Measurements from ENCODE around the gene NOL9. TPM values are rescaled to one million over a fixed set of nuclear protein-coding genes. Genes with fewer than 3 reads are reported as not detected.

NOL9 gene
- total and polyA plus RNA-seq, 9 of the 15 experiments (the other 6 are each of a cell fraction or from before 2014, with no cell fraction given): 5.6 to 76.5 (median 47.3) TPM

DNA sequence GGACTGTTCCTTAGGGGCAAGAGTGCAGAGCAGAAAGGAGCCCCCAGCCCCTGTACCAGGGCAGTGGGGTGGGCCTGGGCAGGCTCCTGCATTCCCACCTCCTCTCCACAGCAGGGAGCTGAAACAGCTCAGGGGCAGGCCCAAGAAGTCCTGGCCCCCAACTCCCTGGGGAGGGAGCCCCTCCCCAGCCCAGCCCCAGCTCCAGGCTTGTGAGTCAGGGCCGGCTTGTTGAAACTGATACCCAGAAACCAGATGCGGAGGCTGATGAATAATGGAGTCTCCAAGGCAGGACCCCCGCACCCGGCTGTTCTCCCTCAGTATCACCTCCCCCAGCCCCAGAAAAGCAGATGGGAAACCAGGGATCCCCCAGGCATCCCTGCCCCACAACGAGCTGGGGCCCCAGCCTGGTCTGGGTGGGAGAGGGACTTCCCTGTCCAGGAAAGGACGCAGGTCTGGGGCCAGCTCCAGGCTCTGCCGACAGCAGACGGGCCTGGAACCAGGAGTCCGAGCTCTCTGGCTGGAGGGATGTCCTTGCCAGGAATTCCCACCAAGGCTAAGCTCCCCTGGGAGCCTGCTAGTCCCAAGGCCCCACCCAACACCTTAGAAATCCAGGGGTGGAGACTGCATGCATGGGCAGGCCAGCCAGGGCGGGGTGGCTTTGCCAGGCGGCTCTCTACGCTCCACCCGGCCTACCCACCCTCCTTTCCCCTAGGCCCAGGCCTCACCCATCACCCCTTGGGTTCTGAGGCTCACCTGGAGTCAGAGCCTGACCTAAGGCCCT lies 65.5 kb downstream of the NOL9 start (continued):
- TF ChIP-seq, protein P1, sequence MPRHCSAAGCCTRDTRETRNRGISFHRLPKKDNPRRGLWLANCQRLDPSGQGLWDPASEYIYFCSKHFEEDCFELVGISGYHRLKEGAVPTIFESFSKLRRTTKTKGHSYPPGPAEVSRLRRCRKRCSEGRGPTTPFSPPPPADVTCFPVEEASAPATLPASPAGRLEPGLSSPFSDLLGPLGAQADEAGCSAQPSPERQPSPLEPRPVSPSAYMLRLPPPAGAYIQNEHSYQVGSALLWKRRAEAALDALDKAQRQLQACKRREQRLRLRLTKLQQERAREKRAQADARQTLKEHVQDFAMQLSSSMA (CRISPR knock-in tag; IDR thresholded peaks at IDR 0.05): no peak
- TF ChIP-seq ZNF644 (tag; IDR thresholded peaks at IDR 0.05; ENCODE audit: low read depth) (no peak), SNIP1 (IDR thresholded peaks at IDR 0.05; ENCODE audit: low read depth) (no peak)
- TF ChIP-seq, protein P2, sequence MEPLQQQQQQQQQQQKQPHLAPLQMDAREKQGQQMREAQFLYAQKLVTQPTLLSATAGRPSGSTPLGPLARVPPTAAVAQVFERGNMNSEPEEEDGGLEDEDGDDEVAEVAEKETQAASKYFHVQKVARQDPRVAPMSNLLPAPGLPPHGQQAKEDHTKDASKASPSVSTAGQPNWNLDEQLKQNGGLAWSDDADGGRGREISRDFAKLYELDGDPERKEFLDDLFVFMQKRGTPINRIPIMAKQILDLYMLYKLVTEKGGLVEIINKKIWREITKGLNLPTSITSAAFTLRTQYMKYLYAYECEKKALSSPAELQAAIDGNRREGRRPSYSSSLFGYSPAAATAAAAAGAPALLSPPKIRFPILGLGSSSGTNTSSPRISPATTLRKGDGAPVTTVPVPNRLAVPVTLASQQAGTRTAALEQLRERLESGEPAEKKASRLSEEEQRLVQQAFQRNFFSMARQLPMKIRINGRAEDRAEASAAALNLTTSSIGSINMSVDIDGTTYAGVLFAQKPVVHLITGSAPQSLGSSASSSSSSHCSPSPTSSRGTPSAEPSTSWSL (CRISPR knock-in tag; IDR thresholded peaks at IDR 0.05; ENCODE audit: borderline replicate concordance): no peak

DNA sequence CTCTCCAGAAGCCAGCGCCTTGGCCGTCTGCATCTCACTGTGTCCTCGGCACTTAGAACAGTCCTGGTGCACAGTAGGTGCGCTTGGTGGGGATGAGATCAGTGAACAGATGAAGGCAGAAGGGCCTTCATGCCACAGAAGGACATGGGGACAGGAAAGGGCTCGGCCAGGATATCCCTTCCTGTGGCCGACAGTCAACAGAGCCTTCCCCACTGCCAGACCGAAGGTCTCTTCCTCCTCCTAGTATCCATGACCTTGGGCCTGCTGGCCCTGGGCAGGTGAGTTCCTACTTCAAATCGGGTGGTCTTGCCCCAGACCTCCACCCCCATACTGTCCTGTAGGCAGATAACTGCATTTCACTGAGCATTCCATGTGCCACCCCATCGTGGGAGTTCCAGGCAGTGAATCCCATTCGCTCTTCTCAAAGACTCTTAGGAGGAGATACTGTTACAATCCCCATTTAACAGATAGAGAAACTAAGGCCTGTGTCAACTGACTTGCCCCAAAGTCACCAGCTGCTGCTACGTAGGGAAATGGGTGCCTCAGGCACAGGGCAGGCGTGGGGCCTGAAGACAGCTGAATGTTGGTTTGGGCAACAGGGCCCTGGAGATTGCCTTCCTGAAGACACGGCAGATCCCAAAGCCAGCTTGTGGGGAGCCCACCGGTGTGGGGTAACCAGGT lies 66.4 kb downstream of the NOL9 start:
- no TSS peak for BruUV-seq (replicated peaks)
- 24% methylated on average over 14 of the region's 14 CpGs for WGBS (ENCODE audit: insufficient coverage, low coverage, missing lambda C conversion rate)
- H3K79me2 ChIP-seq (ENCODE audit: control insufficient read depth, insufficient read depth, low read length): no peaks in the 10 kb centered on the region
- no peak overlapping the region for H3K4me3 ChIP-seq
- no peaks in the 10 kb centered on the region for H3K9me3 ChIP-seq (replicated peaks; ENCODE audit: control insufficient read depth, insufficient read depth, low read depth, low read length)
- no peak for ATAC-seq
- H4K20me1 ChIP-seq (replicated peaks; ENCODE audit: control insufficient read depth, insufficient read depth, low read length): peaks cover 26% of the 10 kb centered on the region
- no peak overlapping the region for H3K9ac ChIP-seq (ENCODE audit: insufficient read depth in 1 of 2, low read depth in 2 of 2, low read length in 2 of 2)
- in situ Hi-C loops (cut with MboI): loop anchor here (25.0 kb wide), 1 partner anchor 724 kb away; no protein-coding TSS in a partner anchor
- H3K4me2 ChIP-seq (ENCODE audit: insufficient read depth, low read length): no peak overlapping the region
- H3K27ac ChIP-seq (ENCODE audit: extremely low read depth, low read depth, low read length): no peak overlapping the region
- H3K27me3 ChIP-seq (ENCODE audit: control insufficient read depth in 2 of 2, insufficient read depth in 2 of 2, low read length in 2 of 2): peaks cover 35 to 78% of the 10 kb centered on the region in 2 experiments
- peaks cover 4 to 46% of the 10 kb centered on the region in 2 experiments; a peak in 2 of 5 replicates for H3K4me1 ChIP-seq (replicated peaks in 1 of 2; ENCODE audit: control insufficient read depth in 2 of 2, insufficient read depth in 2 of 2, low read length in 2 of 2)
- intact Hi-C loops (cut with micrococcal nuclease): loop anchor here (2.0 to 5.0 kb wide), 3 partner anchors 15 to 86 kb away; partner anchors contain the start of genes NOL9 and TAS1R1
- H3K9me1 ChIP-seq (ENCODE audit: control insufficient read depth, insufficient read depth, low read length): peaks cover 4% of the 10 kb centered on the region
- DNase-seq (ENCODE audit: extremely low read depth in 1 of 4, low spot score in 3 of 4): no peak
- FAIRE-seq: no peak
- no peaks in the 10 kb centered on the region for H3K36me3 ChIP-seq (ENCODE audit: control insufficient read depth, insufficient read depth, low read length)
- ChIA-PET POLR2A (interaction anchor here (0.6 to 0.9 kb wide), 3 partner anchors 12 to 262 kb away, joined by 3 to 4 read pairs (median 3); no protein-coding TSS in a partner anchor), CTCF (ENCODE audit: low intra/inter-chr PET ratio) (interaction anchor here (2.1 to 2.9 kb wide), 2 partner anchors 83 to 158 kb away, joined by 9 to 31 read pairs; no protein-coding TSS in a partner anchor)
- H2AFZ ChIP-seq (ENCODE audit: low read depth, low read length): no peak overlapping the region
- no peak for TF ChIP-seq STAT5A (IDR thresholded peaks at IDR 0.05; ENCODE audit: borderline replicate concordance, low read length)
- TF ChIP-seq BCOR (IDR thresholded peaks at IDR 0.05): peak; percentile 54
- TF ChIP-seq KDM1A (IDR thresholded peaks at IDR 0.05): peak in 1 of 2 experiments; percentile 23; a peak in 1 of 4 replicates
- TF ChIP-seq ZKSCAN1 (IDR thresholded peaks at IDR 0.05; ENCODE audit: low read depth, low read length): peak; percentile 85
- TF ChIP-seq, protein P2 (CRISPR knock-in tag; IDR thresholded peaks at IDR 0.05; ENCODE audit: borderline replicate concordance): no peak
- TF ChIP-seq NUFIP1 (IDR thresholded peaks at IDR 0.05; ENCODE audit: partially characterized antibody): no peak
- TF ChIP-seq, protein P3, sequence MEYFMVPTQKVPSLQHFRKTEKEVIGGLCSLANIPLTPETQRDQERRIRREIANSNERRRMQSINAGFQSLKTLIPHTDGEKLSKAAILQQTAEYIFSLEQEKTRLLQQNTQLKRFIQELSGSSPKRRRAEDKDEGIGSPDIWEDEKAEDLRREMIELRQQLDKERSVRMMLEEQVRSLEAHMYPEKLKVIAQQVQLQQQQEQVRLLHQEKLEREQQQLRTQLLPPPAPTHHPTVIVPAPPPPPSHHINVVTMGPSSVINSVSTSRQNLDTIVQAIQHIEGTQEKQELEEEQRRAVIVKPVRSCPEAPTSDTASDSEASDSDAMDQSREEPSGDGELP (CRISPR knock-in tag; IDR thresholded peaks at IDR 0.05; ENCODE audit: borderline replicate concordance): 0 out of 2 replicates have a peak, but pooled peaks have one; percentile 18
- peak; percentile 66 for TF ChIP-seq RBM25 (IDR thresholded peaks at IDR 0.05; ENCODE audit: low read depth, low read length, severe bottlenecking)
- no peak for TF ChIP-seq RBM14 (IDR thresholded peaks at IDR 0.05; ENCODE audit: borderline replicate concordance, insufficient read depth, low read depth, low read length)
- no peak for TF ChIP-seq SAP30 (IDR thresholded peaks at IDR 0.05; ENCODE audit: borderline replicate concordance, insufficient read depth, low read depth, low read length, poor library complexity, severe bottlenecking)
